ENCODE results near the gene MIER1. TPM values are rescaled to one million over a fixed set of nuclear protein-coding genes. Genes with fewer than 3 reads are reported as not detected.

Gene MIER1
- total and polyA plus RNA-seq, 9 of the 15 experiments (the other 6 are each of a cell fraction or from before 2014, with no cell fraction given): 13.9 to 34.8 (median 21.5) TPM

- TF ChIP-seq, protein P1, sequence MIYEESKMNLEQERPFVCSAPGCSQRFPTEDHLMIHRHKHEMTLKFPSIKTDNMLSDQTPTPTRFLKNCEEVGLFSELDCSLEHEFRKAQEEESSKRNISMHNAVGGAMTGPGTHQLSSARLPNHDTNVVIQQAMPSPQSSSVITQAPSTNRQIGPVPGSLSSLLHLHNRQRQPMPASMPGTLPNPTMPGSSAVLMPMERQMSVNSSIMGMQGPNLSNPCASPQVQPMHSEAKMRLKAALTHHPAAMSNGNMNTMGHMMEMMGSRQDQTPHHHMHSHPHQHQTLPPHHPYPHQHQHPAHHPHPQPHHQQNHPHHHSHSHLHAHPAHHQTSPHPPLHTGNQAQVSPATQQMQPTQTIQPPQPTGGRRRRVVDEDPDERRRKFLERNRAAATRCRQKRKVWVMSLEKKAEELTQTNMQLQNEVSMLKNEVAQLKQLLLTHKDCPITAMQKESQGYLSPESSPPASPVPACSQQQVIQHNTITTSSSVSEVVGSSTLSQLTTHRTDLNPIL (CRISPR knock-in tag; IDR thresholded peaks at IDR 0.05): no peak
- no peak for TF ChIP-seq ZNF121 (CRISPR knock-in tag; conservative IDR thresholded peaks at IDR 0.05)
- TF ChIP-seq TSC22D4 (tag; IDR thresholded peaks at IDR 0.05): no peak
- TF ChIP-seq SRSF7 (optimal IDR thresholded peaks at IDR 0.05; ENCODE audit: low read depth, low read length): no peak
- TF ChIP-seq ZSCAN32 (CRISPR knock-in tag; IDR thresholded peaks at IDR 0.05): no peak
- TF ChIP-seq ELF1 (tag; IDR thresholded peaks at IDR 0.05): peak; percentile 88
- TF ChIP-seq ZNF318 (IDR thresholded peaks at IDR 0.05; ENCODE audit: borderline replicate concordance in 1 of 2, low read depth in 1 of 2): no peak
- TF ChIP-seq ZC3H8 (IDR thresholded peaks at IDR 0.05): no peak
- TF ChIP-seq ZBTB7A (IDR thresholded peaks at IDR 0.05; ENCODE audit: borderline replicate concordance, control insufficient read depth, low read depth, low read length): peak; percentile 89
- TF ChIP-seq, protein P2, sequence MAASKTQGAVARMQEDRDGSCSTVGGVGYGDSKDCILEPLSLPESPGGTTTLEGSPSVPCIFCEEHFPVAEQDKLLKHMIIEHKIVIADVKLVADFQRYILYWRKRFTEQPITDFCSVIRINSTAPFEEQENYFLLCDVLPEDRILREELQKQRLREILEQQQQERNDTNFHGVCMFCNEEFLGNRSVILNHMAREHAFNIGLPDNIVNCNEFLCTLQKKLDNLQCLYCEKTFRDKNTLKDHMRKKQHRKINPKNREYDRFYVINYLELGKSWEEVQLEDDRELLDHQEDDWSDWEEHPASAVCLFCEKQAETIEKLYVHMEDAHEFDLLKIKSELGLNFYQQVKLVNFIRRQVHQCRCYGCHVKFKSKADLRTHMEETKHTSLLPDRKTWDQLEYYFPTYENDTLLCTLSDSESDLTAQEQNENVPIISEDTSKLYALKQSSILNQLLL (CRISPR knock-in tag; IDR thresholded peaks at IDR 0.05; ENCODE audit: borderline replicate concordance): no peak
- TF ChIP-seq KLF6 (CRISPR knock-in tag; IDR thresholded peaks at IDR 0.05; ENCODE audit: borderline replicate concordance): no peak
- TF ChIP-seq FOXA3 (CRISPR knock-in tag; conservative IDR thresholded peaks at IDR 0.05 in 1 of 2, IDR thresholded peaks at IDR 0.05 in 1 of 2): no peak
- no peak for TF ChIP-seq EHMT2 (IDR thresholded peaks at IDR 0.05)
- TF ChIP-seq ZNF395 (CRISPR knock-in tag; IDR thresholded peaks at IDR 0.05): peak; percentile 98
These were observed 5.4 kb downstream of the MIER1 start (continued) for GRCh38 chr1:66929999-66930822.

Measured in K562 (cell line).